GM10847 (cell line): Measurements from ENCODE around the gene HOXB9.

Experiments used
- POLR2A ChIP-seq: IDR thresholded peaks from 2 replicates; pipeline ENCODE4 v1.6.1; 2011; ENCODE audit not compliant: insufficient read length; ENCODE audit errors: extremely low read depth

The HOXB9 gene

DNA sequence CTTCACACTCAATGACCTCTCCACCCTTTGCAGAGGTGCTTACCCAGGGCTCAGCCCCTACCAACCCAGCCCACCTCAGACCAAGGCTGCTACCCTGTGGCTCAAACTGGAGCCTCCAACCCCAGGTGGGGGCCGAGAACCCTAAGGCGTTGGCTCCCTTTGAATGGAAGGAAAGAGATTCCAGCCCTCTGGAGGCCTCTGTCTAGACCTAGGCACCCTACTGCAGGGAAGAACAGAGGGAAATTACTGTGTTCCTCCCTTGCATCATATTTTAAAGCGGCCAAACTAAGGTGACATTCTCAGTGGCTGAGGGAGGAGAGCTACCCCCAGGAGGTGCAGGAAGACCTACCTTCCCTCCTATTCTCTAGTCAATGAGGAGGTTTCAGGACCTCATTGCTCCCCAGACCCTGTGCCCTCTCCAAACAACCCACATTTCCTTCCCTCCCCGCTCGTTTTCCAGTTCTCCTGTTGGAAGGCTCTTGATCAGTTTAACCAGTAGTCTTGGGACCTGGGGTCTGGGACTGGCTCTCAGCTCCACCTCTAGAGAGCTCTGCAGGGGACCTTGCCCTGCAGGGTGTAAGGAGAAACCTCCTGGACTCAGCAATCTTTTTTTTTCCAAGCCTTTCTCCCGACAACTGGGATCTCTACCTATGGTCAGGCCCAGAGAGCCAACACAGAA, 5.6 kb downstream of the HOXB9 start:
- no peak for TF ChIP-seq POLR2A

DNA sequence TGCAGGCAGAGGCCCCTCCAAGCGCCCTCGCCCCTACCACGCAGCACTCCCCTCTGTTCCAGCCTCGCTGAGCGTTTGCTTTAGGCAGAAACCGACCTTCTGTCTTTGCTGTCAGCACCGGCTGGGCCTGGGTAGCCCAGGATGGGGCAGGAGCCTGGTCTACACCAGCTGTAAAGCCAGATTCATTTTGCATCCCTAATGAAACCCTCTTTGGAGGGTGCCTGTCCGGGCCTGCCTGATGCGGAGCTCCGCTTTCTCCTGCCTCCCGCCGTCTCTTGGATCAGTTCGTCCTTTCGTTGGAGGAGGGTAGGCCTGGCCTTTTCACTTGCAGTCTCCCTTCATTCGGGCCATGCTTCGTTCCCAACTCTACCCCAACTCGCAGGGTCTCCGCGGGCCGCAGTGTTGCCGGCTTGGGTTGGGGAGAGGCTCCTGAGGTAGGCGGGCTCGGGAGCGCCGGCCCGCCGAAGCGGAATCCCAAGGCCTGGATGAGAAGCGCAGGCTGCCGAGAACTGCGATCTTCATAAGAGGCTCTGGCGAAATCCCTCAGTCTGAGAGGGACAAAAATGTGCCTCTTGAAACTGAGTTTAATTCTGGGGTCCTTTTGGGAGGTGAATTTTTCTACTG, 6.2 kb downstream of the HOXB9 start:
- TF ChIP-seq POLR2A, result no peak

DNA sequence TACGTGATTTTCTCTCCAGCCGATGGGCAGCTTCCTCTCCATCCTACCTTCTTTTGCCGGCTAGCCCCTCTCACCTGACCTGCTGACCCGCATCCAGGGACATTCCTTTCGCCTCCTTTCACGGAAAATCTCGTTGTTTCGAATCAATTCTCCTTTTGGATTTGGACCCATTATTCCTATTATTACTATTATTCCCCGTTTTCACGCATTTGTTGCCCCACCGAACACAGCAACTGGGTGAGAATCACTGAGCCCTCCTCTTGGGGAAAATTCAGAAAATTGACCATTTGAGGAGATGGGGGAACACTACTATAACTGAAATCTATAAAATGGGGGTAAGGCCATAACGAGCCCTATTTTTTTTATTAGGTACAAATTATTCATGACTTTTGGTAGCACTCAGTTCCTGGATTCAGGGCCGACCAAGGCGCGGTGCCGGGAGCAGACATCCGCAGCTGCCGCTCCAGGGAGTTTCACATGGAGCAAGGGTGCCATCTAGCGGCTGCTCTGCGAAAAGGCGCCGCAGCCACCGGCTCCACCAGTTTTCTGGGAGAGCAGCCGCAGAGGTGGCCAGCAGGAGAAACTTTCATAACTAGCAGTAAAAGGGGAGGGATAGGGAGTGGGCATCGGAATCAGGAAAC, 7.8 kb downstream of the HOXB9 start:
- no peak for TF ChIP-seq POLR2A

DNA sequence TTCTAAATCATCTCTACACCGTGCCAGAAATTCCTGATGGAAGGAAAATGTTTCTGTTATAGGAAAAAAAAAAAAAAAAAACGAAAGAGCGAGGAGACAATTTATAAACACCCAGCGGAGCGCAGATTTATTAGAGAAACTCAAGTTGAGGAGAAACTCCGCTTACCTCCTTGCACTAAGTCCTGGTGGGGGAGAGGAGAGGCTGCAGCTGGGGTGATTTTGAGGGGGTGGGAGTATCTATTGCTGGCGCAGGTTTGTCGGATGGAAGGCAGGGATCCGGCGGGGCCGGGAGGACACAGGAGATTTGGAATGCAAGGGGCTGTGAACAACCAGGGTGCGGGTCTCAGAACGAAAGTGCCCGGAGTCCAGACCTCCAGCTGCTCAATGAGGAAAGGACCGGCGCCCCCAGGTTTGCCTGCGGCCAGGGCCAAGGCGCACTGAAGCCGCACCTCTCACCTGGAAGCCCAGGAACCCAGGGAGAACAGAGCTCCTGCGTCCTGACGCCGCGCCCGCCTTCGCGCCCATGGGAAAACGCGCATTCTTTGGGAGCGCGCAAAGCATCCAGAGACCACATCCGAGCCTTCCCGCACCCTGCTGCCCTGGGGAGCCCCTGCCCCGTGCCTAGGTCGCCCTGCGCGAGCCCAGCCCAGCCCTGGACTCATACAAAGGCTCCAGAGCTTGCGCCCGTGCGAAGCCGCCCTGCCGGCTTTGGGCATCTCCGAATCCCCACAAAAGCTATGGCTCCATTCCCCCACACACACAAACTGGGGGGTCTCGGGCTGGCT, 8.5 kb downstream of the HOXB9 start:
- no peak for TF ChIP-seq POLR2A

DNA sequence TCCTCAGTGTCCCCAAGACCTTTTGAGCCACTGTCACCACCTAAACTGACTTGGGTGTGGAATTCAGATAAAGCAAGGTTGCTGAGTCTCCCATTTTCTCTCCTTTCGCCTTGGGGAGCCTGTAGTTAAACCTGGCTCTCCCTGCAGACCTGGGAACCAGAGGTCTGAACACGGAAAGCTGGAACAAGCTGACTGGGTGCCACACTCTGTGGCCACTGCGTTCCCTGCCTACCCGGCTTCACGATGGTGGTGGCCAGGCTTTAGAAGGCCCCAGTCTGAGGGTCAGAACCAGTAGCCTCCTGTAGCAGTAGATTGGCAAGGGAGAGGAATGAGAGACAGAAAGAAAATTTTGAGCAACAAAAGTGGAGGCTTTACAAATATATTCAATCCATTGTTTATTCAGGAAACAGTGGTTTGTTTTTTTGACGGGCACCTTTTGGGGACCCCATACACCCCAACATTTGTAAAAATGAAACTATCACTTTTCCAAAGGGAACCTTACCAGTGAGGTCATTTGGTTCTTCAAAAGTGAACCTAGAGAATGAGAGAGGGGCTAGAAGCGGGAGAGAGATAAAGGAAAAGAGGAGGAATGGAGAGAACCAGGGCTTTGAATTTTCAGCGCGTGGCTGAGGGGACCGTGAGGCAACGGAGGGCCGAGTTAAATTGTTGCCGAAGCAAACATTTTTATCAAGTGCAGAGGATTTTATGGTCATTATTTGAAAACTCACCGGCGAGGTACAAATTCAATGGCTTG, 9.3 kb downstream of the HOXB9 start:
- no peak for TF ChIP-seq POLR2A

DNA sequence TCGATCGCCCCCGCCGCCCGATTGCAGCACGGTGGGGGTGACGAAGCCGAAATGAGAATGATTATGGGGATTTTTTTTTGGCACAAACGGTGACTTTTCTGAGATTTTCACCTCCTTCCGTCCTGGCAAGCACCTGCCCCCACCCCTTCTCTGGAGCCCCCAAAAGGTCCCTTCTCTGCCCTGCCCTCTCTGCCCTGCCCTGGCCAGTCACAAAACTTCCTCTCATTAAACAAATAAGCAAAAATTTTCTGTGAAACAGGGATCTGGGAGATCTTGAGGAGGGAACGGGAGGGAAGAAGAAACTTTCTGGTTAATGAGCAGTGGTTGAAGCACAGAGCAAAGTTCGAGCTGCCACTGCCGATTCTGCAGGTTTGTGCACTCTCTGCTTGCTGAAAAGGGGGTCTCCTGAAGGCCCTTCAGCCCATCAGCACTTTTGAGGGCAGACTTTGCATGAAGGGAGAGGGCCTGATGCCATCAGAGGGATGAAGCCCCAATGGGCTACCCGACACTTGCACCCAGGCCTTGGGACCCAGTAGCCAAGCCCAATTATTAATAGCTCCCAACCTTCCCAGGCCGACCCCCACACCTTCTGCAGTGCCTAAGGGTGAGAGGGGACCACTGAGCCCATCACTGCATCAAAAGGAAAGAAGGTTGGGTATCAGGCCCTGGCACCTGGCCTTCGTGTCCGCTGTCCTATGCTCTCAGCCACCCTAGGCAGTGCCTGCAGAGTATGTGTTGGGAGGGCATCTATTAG, 10.0 kb downstream of the HOXB9 start:
- no peak for TF ChIP-seq POLR2A

DNA sequence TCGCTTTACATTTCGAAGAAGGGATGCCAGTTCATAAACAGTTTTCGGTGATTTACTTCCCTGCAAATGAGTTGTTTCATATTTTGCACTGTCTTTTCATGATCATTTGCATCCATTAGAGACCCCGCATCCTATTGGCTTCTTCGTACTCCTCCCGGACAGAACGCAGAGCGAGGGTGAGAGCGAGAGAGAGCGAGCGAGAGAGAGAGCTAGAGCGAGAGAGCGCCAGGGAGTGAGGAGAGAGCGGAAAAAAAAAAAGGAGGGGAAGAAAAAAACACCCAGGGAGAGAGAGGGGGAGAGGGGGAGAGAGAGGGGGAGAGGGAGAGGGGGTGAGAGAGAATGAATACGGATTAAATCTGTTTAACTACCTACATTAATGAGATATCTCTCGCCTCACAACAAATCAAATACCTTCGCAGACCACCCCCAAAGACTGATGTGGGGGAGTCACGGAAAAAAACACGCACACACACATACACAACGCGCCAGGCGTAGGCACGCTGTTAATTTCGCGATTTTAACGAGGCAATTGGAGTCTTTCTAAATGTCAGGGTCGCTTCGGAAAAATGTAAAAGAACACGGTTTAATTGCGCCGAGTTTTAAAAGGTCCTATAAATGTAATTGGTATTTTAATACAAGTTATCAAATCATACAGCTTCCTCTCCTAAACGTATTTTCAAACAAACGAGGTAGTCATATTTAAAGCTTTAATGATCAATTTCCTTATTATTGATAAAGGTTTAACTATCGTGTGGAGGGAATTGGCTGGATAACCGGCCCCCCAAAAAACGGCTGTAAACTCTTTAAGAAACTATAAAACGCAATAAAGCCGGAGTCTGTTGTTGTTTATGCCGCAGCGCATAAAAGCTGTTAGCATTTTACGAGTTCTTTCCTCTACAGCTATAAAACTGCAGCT, 10.9 kb downstream of the HOXB9 start, which contains the start of gene HOXB8:
HOXB8 (minus strand) TSS at position 246 of the 916 bp plus-strand sequence. CDS start 588 bp downstream, outside the sequence.
- no peak for TF ChIP-seq POLR2A

DNA sequence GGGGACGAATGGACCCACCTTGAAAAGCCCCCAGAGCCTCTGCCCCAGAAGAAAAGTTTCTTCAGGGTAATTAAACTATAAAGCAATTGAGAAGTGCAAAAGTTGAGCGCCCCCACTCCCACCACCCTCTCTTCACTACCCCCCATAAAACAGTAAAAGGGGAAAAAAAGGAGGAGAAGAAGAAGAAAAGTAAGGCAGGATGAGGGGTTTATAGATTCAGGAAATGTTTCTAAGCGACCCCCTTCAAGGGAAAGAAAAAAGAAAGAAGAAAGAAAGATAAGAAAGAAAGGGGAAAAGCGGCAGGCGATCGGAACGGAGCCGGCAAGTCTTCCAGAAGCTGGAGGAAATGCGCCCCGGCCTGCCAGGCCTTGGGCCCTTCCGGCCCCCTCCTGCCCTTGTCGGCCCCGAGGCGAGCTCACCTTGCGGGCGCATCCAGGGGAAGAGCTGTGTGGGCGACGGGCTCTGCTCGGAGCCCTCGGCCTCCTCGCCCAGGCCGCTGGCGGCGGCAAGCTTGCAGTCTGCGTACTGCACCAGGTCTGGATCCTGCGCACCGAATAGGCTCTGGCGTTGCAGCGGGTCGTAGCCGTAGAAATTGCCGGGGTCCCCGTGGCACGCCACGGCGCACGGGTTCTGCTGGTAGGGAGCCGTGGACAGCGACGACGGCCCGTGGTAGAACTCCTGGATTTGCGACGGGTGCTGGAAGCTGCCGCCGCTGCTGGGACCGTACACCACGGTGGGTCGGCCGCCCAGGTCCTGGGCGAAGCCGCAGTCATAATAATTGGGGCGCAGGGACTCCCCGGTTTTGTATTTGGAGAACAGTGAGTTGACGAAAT, 12.1 kb downstream of the HOXB9 start:
- TF ChIP-seq POLR2A, result no peak

DNA sequence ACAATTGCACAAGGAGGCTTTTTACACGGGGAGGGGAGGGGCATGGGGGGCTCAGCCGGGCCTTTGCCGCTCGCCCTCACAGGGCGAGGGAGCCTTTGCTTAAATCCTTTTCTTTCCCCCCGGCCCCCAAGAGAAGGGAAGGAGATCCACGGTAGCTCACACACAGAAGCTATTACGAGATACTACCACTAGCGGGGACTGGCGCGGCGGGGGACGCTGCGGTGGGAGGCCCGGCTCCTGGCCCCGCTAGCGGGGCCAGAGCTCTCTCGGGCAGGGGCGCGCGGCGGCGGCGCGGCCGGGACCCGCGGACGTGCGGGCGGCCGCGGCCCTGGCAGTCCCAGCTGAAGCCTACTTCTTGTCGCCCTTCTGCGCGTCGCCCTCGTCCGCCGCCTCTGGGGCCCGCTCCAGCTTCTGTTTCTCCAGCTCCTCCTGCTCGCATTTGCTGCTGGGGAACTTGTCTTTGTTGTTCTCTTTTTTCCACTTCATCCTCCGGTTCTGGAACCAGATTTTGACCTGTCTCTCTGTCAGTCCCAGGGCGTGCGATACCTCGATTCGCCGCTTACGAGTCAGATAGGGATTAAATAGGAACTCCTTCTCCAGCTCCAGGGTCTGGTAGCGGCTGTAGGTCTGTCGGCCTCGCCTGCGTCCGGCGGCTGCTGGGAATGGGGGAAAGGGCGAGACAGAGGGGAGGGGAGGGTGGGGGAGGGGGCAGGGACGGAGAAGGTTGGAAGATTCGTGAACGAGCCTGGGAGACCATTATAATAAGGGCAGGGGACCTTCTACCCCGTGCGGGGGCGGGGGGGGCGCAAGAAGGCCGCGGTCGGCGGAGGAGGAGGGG, 13.1 kb downstream of the HOXB9 start:
- TF ChIP-seq POLR2A, result no peak

DNA sequence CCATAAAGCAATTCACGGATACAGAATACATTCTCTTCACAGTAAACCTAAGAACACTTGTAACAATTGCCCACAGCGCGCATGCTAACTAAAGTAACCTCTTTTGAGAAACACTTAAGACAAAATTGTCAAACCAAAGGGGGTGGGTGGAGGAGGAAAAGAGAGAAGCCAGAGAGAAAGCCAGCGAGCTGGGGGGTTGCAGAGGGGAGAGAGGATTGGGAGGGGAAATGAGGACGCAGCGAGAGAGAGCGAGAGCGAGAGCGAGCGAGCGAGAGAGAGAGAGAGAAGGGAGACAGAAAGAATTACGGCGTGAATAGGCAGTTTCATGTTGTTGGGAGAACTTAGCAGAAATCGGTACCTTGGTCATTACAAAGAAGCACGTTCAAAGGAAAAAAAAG, 13.7 kb downstream of the HOXB9 start:
- no peak for TF ChIP-seq POLR2A

DNA sequence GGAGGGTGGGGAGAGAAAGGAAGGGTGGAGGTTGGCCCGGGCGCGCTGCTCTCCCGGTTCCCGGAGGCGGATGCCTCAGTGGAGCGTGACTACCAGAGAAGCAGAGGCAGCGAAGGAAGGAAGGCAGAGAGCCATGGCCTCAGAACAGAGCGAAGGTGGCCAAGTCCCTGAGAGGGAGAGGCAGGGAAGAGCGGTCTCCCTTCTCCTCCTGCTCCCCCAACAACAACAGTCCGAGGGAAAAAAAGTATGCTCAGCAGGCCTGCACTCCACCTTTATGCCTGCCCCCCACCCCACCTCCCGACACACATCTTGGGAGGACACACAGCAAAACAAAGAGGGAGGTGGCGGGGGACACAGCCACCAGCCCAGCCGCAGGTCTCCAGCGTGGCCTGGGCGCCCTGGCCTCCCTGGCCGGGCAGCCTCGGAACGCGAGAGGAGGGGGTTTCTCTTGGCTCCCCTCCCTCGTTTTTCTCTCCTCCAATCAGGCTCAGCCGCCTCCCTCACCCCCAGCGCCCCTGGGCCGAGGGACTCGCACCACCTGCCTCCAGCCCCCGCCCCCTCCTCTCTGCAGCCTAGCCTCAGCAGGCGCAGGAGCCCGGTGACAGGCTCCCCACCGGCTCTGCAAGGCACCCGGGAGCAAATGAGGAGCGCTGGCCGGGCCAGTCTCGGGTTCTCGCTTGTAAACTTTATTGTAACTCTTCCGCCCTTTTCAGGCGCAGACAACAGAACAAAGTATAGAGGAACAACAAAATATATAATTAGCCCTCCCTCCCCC, 14.3 kb downstream of the HOXB9 start:
- TF ChIP-seq POLR2A, result no peak
